ENCODE results near the gene TAT. TPM values are rescaled to one million over a fixed set of nuclear protein-coding genes. Genes with fewer than 3 reads are reported as not detected.

TAT gene
- polyA plus RNA-seq, 1 experiment, result not detected

Small RNA genes within 50 kb of the gene (small RNA-seq; reads per million reads assigned to genes)
- not detected for gene RNU6-1061P (ENCODE audit: insufficient read length, low read depth, low replicate concordance)

Other genes with a start within 250 kb of the TAT start
- gene CALB2, start 218.4 kb downstream of the TAT start, polyA plus RNA-seq (2011; rRNA removed), result 0.16 and 0.18 TPM in 2 replicates
- gene TLE7, start 135.0 kb downstream of the TAT start, polyA plus RNA-seq (2011; rRNA removed), result not detected in 2 replicates
- gene ZNF23, start 114.8 kb downstream of the TAT start, polyA plus RNA-seq (2011; rRNA removed), result 10.8 and 11.8 TPM in 2 replicates
- 1.6 and 2.2 TPM in 2 replicates for gene ZNF19, start 87.8 kb downstream of the TAT start, polyA plus RNA-seq (2011; rRNA removed)
- not detected in 2 replicates for gene CHST4, start 50.7 kb downstream of the TAT start, polyA plus RNA-seq (2011; rRNA removed)
- not detected in 2 replicates for gene MARVELD3, start 49.1 kb upstream of the TAT start, polyA plus RNA-seq (2011; rRNA removed)
- gene PHLPP2, start 147.6 kb upstream of the TAT start, polyA plus RNA-seq (2011; rRNA removed), result 7.9 and 10.0 TPM in 2 replicates
- gene AP1G1, start 231.7 kb upstream of the TAT start, polyA plus RNA-seq (2011; rRNA removed), result 59.8 and 86.6 TPM in 2 replicates

All from BJ (cell line).